K562 (cell line): ENCODE data around the gene CBX4. TPM values are rescaled to one million over a fixed set of nuclear protein-coding genes. Genes with fewer than 3 reads are reported as not detected.
A peak's percentile ranks its signal among the peaks of the same experiment; 100 is the strongest.

Experiments used
- EP300 ChIP-seq: IDR thresholded peaks from 2 replicates; pipeline ENCODE4 v1.6.1; 2012; ENCODE audit warnings: low read length, improper control_type of control experiment
- NR3C1 ChIP-seq: sonication (generic); formaldehyde crosslinking; IDR thresholded peaks from 2 replicates; pipeline ENCODE4 v1.8.1; 2022; ENCODE audit warnings: missing genetic modification reagents
- PCBP1 ChIP-seq: fragments of 200-400 bp; formaldehyde crosslinking; IDR thresholded peaks from 2 replicates; pipeline ENCODE4 v1.6.1; 2018; ENCODE audit warnings: mild to moderate bottlenecking, low read depth, low read length; ENCODE audit not compliant: poor library complexity, severe bottlenecking
- PHB2 ChIP-seq: fragments of 450-650 bp; IDR thresholded peaks from 2 replicates; pipeline ENCODE4 v1.6.1; 2017; ENCODE audit warnings: low read depth
- POLR2B ChIP-seq: fragments of 450-650 bp; IDR thresholded peaks from 2 replicates; pipeline ENCODE4 v1.6.1; 2018; ENCODE audit warnings: low read depth; ENCODE audit not compliant: partially characterized antibody
- POLR2H ChIP-seq: IDR thresholded peaks from 2 replicates; pipeline ENCODE4 v1.6.1; 2016; ENCODE audit warnings: missing genetic modification characterization, low read depth, mild to moderate bottlenecking, control low read depth, missing compliant biosample characterization, moderate library complexity
- POLR3G ChIP-seq: IDR thresholded peaks from 2 replicates; pipeline ENCODE4 v1.6.1; 2011; ENCODE audit not compliant: insufficient read length, insufficient replicate concordance; ENCODE audit errors: extremely low read depth
- SIN3A ChIP-seq, 2 experiments: fragments of 150-350 bp in 1 of 2; IDR thresholded peaks; 2 replicates each; pipeline ENCODE4 v1.6.1; 2011 to 2016; ENCODE audit warnings: borderline replicate concordance in 2 of 2, low read depth in 2 of 2, low read length in 2 of 2, mild to moderate bottlenecking in 2 of 2, moderate library complexity in 2 of 2; ENCODE audit not compliant: control insufficient read depth in 1 of 2
- TRIM24 ChIP-seq, 2 experiments: fragments of 450-650 bp; IDR thresholded peaks; 2 replicates each; pipeline ENCODE4 v1.6.1; 2016
- TRIM28 ChIP-seq: fragments of 450-650 bp; IDR thresholded peaks from 2 replicates; pipeline ENCODE4 v1.6.1; 2017
- ZNF444 ChIP-seq: fragments of 250-450 bp; sonication (Bioruptor Pico); IDR thresholded peaks from 2 replicates; pipeline ENCODE4 v1.4.0; 2020; ENCODE audit warnings: mild to moderate bottlenecking, moderate library complexity
- ZSCAN29 ChIP-seq: fragments of 450-650 bp; IDR thresholded peaks from 2 replicates; pipeline ENCODE4 v1.6.1; 2017
- polyA plus RNA-seq, 8 experiments: library from polyadenylated mRNA; depleted of rRNA in 4 of 8; stranded (reverse) in 5 of 8; unstranded in 3 of 8; fragments of >200 nt; fragmentation: Nextera tagmentation in 2 of 8; fragmentation: Illumina TruSeq in 1 of 8; extraction: Ambion mirVana in 2 of 8; extraction: Trizol in 1 of 8; gene quantifications; 2 replicates each; pipeline versions ENCODE4 v1.2.1 to v1.2.3, GENCODE V29; 2011 to 2014; ENCODE audit warnings: inconsistent platforms in 1 of 8, missing spikeins in 1 of 8
- total RNA-seq, 7 experiments: library from RNA; depleted of rRNA in 6 of 7; stranded (reverse); fragments of >200 nt in 6 of 7; fragmentation: Illumina TruSeq in 2 of 7; extraction: Trizol in 2 of 7; gene quantifications; 2 replicates each; pipeline versions ENCODE4 v1.2.1 to v1.2.3, GENCODE V29; 2011 to 2021; ENCODE audit warnings: low replicate concordance in 1 of 7
- TF ChIP-seq, protein P1 (sequence below): fragments of 450-650 bp; IDR thresholded peaks from 2 replicates; pipeline ENCODE4 v1.6.1; 2016; ENCODE audit warnings: mild to moderate bottlenecking, moderate library complexity
- TF ChIP-seq, protein P2 (sequence below): fragments of 450-650 bp; IDR thresholded peaks from 2 replicates; pipeline ENCODE4 v1.6.1; 2016; ENCODE audit warnings: antibody characterized with exemption
- TF ChIP-seq, protein P3 (sequence below): fragments of 450-650 bp; formaldehyde crosslinking; IDR thresholded peaks from 2 replicates; pipeline ENCODE4 v1.4.0; 2022; ENCODE audit warnings: mild to moderate bottlenecking, moderate library complexity

The CBX4 gene
- total and polyA plus RNA-seq, 9 of the 15 experiments (the other 6 are each of a cell fraction or from before 2014, with no cell fraction given): 0.98 to 50.5 (median 10.0) TPM

DNA sequence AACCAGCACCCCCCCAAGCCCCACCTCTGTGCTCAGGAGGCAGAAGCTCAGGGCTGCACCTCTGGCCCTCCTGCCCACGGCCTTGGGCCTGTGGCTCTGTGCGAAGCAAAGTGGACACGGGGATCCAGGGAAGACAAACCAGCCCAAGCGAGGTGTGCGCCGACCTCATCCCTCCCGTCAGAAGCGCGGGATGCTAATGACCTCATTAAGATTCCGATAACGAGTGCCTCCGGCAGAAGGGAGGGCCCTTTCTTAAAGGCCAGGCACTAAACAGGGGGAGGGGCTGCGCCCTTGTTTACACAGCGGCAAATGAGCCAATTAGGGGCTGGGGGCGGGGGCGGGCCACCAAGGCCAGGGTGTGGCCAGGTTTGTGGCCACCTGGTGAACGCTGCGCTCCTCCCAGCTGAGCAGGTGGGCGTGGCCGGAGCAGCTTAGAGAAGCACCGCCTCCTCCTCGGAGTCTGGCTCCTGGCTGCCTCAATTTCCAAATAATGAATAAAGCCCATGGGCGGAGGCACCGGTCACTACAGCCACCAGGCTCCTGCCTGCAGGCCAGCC, 3.2 kb downstream of the CBX4 start (continued):
- TF ChIP-seq, protein P1, sequence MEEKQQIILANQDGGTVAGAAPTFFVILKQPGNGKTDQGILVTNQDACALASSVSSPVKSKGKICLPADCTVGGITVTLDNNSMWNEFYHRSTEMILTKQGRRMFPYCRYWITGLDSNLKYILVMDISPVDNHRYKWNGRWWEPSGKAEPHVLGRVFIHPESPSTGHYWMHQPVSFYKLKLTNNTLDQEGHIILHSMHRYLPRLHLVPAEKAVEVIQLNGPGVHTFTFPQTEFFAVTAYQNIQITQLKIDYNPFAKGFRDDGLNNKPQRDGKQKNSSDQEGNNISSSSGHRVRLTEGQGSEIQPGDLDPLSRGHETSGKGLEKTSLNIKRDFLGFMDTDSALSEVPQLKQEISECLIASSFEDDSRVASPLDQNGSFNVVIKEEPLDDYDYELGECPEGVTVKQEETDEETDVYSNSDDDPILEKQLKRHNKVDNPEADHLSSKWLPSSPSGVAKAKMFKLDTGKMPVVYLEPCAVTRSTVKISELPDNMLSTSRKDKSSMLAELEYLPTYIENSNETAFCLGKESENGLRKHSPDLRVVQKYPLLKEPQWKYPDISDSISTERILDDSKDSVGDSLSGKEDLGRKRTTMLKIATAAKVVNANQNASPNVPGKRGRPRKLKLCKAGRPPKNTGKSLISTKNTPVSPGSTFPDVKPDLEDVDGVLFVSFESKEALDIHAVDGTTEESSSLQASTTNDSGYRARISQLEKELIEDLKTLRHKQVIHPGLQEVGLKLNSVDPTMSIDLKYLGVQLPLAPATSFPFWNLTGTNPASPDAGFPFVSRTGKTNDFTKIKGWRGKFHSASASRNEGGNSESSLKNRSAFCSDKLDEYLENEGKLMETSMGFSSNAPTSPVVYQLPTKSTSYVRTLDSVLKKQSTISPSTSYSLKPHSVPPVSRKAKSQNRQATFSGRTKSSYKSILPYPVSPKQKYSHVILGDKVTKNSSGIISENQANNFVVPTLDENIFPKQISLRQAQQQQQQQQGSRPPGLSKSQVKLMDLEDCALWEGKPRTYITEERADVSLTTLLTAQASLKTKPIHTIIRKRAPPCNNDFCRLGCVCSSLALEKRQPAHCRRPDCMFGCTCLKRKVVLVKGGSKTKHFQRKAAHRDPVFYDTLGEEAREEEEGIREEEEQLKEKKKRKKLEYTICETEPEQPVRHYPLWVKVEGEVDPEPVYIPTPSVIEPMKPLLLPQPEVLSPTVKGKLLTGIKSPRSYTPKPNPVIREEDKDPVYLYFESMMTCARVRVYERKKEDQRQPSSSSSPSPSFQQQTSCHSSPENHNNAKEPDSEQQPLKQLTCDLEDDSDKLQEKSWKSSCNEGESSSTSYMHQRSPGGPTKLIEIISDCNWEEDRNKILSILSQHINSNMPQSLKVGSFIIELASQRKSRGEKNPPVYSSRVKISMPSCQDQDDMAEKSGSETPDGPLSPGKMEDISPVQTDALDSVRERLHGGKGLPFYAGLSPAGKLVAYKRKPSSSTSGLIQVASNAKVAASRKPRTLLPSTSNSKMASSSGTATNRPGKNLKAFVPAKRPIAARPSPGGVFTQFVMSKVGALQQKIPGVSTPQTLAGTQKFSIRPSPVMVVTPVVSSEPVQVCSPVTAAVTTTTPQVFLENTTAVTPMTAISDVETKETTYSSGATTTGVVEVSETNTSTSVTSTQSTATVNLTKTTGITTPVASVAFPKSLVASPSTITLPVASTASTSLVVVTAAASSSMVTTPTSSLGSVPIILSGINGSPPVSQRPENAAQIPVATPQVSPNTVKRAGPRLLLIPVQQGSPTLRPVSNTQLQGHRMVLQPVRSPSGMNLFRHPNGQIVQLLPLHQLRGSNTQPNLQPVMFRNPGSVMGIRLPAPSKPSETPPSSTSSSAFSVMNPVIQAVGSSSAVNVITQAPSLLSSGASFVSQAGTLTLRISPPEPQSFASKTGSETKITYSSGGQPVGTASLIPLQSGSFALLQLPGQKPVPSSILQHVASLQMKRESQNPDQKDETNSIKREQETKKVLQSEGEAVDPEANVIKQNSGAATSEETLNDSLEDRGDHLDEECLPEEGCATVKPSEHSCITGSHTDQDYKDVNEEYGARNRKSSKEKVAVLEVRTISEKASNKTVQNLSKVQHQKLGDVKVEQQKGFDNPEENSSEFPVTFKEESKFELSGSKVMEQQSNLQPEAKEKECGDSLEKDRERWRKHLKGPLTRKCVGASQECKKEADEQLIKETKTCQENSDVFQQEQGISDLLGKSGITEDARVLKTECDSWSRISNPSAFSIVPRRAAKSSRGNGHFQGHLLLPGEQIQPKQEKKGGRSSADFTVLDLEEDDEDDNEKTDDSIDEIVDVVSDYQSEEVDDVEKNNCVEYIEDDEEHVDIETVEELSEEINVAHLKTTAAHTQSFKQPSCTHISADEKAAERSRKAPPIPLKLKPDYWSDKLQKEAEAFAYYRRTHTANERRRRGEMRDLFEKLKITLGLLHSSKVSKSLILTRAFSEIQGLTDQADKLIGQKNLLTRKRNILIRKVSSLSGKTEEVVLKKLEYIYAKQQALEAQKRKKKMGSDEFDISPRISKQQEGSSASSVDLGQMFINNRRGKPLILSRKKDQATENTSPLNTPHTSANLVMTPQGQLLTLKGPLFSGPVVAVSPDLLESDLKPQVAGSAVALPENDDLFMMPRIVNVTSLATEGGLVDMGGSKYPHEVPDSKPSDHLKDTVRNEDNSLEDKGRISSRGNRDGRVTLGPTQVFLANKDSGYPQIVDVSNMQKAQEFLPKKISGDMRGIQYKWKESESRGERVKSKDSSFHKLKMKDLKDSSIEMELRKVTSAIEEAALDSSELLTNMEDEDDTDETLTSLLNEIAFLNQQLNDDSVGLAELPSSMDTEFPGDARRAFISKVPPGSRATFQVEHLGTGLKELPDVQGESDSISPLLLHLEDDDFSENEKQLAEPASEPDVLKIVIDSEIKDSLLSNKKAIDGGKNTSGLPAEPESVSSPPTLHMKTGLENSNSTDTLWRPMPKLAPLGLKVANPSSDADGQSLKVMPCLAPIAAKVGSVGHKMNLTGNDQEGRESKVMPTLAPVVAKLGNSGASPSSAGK: peak; percentile 50
- TF ChIP-seq PCBP1: peak; percentile 52
- TF ChIP-seq POLR3G: no peak
- TF ChIP-seq, protein P2, sequence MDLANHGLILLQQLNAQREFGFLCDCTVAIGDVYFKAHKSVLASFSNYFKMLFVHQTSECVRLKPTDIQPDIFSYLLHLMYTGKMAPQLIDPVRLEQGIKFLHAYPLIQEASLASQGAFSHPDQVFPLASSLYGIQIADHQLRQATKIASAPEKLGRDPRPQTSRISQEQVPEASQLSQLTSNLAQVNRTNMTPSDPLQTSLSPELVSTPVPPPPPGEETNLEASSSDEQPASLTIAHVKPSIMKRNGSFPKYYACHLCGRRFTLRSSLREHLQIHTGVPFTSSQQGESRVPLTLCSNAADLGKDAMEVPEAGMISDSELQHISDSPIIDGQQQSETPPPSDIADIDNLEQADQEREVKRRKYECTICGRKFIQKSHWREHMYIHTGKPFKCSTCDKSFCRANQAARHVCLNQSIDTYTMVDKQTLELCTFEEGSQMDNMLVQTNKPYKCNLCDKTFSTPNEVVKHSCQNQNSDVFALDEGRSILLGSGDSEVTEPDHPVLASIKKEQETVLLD: peak; percentile 62
- TF ChIP-seq, protein P3, sequence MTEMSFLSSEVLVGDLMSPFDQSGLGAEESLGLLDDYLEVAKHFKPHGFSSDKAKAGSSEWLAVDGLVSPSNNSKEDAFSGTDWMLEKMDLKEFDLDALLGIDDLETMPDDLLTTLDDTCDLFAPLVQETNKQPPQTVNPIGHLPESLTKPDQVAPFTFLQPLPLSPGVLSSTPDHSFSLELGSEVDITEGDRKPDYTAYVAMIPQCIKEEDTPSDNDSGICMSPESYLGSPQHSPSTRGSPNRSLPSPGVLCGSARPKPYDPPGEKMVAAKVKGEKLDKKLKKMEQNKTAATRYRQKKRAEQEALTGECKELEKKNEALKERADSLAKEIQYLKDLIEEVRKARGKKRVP (CRISPR knock-in tag): no peak
- TF ChIP-seq TRIM24 (IDR thresholded peaks at IDR 0.05): 0 out of 4 replicates have a peak, but pooled peaks of 1 of the 2 experiments have one; percentile 9
- TF ChIP-seq PHB2: no peak
- peak; percentile 44; the same call in 1 of the 2 replicates for TF ChIP-seq POLR2H (tag)
- peak; percentile 61 for TF ChIP-seq POLR2B
- peak in 1 of 2 experiments; percentile 77; a peak in 2 of 4 replicates for TF ChIP-seq SIN3A (IDR thresholded peaks at IDR 0.05; ENCODE audit: borderline replicate concordance in 2 of 2, control insufficient read depth in 1 of 2, low read depth in 2 of 2, low read length in 2 of 2)
- TF ChIP-seq EP300: peak; percentile 19; the same call in 1 of the 2 replicates
- no peak for TF ChIP-seq TRIM28
- no peak for TF ChIP-seq NR3C1 (CRISPR knock-in tag)
- TF ChIP-seq ZSCAN29: no peak
- no peak for TF ChIP-seq ZNF444 (CRISPR knock-in tag)
